ENCODE results near the gene CHRDL1.

GRCh38 chrX:110722135-110722534, 73.5 kb downstream of the CHRDL1 start:
- TF ChIP-seq CTCF (IDR thresholded peaks at IDR 0.05) (no peak), POLR2A (IDR thresholded peaks at IDR 0.05) (no peak)
